IPS DF 4.7 (cell line): ENCODE data around the gene SRPRA.
"Not testable (repeated sequence)": the region's sequence is repeated elsewhere in the genome, so short reads cannot be mapped to it uniquely, and the experiment has no call there.

Source experiments
- DNase-seq: peaks from one replicate; pipeline ENCODE4 v3.0.0-alpha.2; 2013; ENCODE audit warnings: low spot score; ENCODE audit errors: extremely low read depth

Gene SRPRA

DNA sequence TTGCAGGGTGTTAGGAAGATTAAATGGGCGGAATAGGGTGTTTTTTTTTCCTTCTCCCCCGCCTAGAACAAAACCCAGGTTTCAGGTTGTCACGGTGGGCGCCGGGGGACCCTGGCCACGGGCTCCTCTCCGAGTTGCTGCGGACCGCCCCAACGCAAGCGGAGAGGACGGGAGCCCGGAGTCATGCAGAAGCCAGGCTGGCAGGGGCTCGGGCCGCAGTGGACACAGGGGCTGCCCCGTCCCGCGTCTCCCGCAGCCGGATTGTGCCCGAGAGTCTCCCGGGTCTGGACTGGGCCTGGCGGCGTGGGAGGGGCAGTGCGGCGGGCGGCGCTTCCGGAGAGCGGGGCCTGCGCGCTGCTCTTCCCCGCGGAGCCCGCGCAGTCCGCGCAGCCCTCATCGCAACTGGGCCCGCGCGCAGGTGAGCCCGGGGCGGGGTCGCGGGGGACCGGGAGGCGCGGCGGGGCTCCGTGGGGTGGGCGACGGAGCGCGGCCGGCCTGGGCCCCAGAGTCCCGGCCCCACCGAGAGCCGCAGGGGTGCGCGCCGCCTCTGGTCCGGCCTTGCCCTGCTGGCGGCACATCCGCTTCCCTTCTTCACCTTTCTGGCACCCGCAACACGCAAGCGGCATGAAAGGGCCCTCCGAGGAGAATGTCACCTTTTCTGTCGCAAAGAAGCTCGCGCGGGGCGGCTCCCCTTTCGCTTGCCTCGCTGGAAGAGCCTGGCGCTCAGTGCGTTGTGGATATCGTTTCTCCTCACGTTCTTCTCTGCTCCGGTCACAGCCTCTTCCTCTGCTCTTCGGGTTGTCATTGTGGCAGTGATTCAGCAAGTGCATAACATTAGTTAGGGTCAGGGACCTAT is 14.3 kb upstream of the SRPRA start, which contains the start of gene TIRAP:
Gene TIRAP (plus strand): TSS at position 358 of the 856 bp plus-strand sequence. CDS start 7,802 bp downstream, outside the sequence.
- DNase-seq: no peak

DNA sequence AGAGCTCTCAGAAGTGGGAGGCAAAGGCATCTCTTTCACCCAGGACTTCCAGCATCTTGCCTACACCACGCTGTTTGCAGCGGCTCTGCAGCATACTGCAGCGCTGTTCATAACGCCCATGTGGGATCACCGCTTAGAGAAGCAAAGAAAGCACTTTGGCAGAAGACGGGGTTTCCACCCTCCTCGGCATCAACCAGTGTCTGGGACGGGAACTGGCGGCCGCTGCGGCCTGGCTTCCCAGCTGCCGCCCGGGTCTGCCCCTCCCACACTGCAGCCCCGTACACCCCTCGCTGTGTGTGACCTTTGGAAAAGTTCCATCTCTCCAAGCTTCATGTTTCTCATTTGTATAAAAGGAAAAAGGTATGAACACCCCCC is 13.7 kb upstream of the SRPRA start:
- DNase-seq: no peak

DNA sequence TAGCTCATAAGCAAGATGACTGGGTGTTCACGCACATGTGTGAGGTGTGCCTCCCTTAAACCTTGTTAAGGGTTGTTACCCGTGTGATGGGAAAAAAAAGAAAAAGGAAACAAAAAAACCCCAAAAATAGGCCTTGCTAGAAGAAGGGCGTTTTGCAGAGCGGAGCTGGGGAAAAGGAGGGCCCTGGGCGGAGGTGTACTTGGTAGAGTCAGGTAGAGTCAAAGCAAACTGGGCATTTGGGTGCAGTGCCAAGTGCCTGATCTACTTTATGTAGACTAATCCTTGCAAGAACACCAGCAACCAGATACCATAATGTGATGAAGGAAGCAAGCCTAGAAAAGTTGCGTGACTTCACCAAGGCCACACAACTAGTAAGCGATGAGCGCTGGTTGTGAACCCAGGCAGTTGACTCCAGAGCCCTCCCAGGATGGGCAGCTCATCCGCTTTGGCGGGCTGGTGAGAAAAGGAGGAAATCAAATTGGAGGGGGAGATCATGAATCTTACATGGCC is 13.0 kb upstream of the SRPRA start:
- no peak for DNase-seq

DNA sequence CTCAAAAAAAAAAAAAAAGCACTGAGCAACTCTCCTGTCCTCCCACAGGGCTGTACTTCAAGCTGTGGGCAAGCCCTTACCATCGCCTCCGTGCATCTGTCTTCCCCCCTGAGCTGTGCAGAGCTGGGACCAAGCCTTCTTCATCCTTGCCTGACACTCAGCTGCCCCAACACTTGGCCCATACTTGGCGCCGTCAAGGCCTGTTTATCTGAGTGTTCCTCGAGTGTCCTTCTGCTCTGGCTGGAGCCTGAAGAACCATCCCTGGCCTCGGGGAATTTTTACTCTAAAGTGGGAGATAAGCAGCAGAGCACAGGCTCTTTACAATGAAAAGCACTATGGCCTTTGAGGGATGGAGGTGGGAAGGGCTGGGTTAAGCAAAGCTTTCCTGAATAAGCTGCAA is 12.6 kb upstream of the SRPRA start:
- no peak for DNase-seq

DNA sequence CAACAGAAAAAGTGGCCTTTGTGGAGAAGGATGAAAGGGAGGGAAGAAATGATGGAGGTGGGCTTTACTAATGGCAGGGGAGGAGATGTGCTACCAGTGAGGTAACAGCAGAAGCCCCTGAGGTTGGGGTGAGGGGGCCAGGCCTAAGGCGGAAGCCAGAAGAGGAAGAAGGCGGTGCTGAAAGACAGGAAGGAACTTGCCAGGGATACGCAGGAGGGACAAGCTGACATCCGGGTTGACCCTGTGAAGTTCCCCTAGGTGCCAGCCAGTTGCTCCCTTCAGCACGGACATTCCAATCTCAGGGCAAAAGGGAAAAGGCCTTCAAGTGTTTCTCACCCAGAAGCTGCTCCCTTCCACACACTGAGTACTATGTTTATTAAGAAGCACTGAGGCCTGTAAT is 11.9 kb upstream of the SRPRA start:
- no peak for DNase-seq

DNA sequence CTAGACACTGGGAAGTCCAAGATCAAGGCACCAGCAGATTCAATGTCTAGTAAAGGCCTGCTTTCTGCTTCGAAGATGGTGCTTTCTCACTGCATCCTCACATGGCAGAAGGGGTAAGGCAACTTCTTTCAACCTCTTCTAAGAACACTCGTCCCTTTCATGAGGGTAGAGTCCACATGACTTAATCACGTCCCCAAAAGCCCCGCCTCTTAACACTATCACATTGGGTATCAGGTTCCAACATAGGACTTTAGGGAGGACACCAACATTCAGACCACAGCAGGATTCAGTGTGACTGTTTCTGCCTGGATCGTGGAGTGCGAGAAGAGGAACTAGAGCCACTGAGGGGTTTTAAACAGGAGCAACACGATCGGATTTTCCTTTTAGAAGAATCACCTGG is 10.5 kb upstream of the SRPRA start:
- DNase-seq: no peak

DNA sequence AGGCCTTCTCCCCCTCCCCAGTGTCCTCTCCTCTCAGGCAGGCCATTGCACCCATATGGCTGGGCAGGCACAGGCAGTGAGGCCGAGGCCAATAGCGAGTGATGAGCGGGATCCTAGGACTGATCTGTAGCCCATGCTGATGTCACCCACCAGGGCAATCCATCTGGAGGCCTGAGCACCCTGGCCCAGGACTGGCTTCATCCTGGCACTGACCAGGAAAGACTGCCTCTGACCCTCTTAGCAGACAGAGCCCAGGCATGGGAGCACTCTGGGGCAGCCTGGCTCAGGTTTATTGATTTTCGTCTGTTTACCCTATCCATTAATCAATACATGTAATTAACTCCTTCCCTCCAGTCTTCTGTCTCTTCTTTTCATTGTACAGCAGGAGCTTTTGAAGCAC is 9.1 kb upstream of the SRPRA start:
- DNase-seq: no peak

DNA sequence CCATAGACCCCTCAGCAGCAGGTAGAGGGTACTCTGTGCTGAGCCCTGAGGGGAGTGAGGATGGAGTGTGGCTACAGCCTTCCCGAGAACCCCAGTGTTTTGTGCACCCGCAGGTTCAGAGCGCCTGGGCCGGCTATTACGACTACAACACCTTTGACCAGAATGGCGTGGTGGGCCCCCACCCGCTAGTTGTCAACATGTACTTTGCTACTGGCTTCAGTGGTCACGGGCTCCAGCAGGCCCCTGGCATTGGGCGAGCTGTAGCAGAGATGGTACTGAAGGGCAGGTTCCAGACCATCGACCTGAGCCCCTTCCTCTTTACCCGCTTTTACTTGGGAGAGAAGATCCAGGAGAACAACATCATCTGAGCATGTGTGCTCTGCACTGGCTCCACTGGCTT is 8.6 kb upstream of the SRPRA start:
- DNase-seq: no peak

DNA sequence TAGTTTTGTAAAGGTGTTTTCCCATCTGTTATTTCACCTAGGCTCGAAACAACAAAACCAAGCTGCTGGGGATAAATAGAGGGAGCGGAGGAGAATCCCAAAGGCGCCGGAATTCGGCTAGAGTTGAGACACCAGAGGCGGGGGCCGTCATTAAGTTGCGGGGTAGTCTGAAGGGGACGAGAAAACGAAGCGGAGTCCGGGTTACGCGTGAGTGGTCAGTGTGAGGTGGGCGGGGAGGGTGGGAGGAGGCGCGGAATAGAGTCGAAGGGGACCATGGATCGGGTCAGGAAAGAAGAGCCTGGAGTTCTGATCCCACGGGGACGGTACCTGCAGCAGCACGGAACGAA is 361 bp downstream of the SRPRA start:
- no peak for DNase-seq

DNA sequence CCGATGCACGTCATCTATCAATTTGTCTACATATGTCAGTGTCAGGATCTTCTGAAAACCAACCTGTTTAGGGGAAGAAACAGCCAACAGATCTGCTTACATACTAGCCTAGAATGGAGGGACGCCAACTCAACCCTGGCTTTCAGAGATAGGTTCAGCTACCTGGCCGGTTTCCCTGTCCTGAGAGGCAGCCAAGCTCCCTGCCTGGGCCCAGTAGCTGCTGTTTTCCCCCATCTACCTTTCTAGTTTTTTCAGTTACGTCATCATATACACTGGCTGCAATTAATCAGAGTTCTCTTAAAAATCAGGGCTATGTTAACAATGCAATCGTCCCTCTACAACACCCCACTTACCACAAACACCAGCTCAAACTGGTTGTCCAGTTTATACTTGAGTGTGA is 1.0 kb downstream of the SRPRA start:
- no peak for DNase-seq

DNA sequence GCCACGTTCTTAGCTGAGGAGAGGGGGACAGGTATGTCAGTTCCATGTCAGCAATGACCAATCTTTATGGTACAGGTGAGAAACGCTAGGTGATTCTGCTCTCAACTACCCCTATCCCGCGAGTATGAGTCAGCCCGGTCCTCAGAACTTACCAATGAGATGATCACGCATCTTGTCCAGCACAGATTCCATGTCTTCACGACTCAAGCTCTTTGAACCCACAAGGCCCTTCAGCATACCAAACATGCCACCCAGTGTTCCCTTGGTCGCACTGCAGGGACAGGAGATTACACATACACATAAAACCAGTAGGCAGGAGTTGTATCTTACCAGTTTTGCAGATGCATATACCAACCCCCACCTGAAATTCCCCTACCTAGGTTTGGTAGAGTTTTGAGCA is 2.9 kb downstream of the SRPRA start:
- DNase-seq: no peak

DNA sequence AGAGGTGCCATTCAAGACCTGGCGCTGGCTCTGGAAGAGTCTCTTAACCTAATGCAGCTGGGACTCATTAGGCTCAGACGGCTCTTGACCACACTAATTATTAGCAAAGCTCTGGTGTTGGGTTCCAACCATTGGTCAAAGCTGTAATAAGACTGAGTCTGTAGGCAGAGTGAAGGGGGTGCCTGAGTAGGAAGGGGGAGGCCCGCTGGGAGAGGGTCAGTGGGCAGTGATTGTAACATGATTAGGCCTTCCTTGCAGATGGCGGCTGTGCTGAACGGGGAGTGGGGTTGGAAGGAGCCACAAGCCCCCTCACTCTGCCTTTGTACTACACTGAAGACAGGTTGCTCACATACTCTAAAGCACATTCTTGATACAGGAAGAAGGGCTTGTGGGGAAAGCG is 5.2 kb downstream of the SRPRA start:
- no peak for DNase-seq

DNA sequence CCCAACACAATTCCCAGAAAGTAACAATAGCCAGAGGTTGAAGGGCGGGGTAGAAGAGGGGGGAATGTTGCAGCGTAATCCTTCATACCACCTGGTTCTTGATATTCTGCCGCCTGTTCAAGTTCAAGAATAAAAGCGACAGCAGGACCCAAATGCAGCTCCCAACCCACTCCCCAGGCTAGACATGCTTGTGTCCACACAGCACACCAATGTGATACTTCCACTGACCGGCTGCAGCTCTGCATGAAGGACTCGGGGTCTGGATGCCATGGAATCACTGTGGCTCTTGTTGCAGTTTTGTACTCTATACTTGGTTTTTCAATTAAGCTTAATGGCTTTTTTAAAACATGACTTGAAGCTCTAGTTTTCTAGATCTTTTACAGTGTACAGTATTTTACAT is 6.5 kb downstream of the SRPRA start:
- no peak for DNase-seq

DNA sequence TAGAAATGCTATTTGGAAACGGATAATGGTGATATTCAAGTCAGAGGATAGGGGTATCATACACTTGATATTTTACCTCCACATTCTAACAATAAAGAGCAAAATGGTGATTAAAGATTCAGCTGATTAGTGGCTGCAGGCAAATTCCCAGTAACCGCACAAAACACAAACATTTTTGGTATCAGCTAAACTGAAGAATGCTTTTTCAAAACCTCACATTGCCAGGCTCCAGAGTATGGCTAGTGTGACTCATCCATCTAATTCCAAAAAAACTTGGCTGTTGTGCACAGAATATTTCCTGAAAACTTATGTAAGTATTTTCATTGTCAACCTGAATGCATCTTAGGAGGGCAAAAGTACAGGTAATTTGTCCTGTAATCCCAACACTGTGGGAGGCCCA is 10.9 kb downstream of the SRPRA start:
- DNase-seq: no peak

DNA sequence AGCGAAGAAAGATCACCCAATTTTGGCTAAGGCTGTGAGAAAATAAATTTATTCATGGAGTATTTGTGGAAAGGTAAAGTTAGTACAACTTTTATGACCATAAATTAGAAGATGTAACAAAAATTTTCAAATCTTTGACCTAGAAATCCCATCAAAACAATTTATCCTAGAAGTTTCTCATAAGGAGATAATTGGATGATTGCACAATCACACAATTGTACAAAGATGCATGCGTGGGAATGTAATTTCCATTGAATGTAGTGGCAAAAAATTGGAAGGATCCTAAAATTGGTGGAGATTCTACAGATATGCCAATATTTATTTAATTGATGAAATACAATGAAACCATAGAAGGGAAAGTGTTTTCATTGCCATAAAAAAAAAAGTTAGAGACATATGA is 11.6 kb downstream of the SRPRA start:
- no peak for DNase-seq

DNA sequence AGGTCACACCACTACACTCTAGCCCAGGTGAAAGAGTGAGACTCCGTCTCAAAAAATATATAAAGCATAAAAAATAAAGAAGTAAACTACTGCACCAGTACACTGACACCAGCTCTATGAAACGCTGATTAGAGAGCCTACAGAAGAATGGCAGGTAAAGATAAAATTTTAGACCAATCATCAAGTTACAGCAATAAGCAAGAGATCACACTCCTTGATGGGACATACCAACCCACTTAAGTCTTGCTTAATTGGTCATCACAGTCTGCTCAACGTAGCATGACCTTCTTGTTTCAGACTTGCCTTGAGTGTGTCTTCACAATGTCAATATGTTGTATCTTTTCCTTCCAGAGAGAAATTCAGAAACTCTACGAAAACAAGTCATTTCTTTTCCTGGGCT is 12.5 kb downstream of the SRPRA start:
- DNase-seq: no peak

DNA sequence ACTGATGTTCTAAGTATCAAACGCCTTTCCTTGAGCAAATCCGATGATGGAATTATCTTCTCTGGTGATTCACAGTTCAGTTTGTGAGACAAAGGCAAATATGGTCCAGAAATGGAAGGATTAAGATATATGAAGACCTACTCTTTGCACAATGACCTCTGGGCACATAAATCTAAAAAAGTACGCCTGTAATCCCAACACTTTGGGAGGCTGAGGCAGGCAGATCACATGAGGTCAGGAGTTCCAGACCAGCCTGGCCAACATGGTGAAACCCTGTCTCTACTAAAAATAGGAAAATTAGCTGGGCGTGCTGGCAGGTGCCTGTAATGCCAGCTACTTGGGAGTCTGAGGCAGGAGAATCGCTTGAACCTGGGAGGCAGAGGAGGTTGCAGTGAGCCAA is 13.2 kb downstream of the SRPRA start:
- not testable (repeated sequence) for DNase-seq

DNA sequence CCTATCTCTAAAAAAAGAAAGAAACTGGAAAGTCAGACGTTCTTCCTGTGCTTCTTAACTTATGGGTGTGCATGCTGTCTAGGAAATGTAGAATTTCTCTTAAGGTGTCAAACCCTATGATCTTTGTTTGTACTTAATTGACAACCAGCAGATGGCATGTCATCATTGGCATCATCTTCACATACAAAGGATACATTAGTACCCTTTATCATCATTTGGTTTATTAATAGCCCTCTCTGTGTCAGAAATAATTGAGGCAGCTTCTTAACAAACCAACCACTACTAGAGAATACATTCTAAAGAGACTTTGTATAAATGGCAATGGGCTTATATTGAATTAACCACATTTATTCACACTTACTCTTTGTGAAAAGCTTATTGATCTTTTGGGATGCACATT is 13.9 kb downstream of the SRPRA start:
- DNase-seq: no peak

DNA sequence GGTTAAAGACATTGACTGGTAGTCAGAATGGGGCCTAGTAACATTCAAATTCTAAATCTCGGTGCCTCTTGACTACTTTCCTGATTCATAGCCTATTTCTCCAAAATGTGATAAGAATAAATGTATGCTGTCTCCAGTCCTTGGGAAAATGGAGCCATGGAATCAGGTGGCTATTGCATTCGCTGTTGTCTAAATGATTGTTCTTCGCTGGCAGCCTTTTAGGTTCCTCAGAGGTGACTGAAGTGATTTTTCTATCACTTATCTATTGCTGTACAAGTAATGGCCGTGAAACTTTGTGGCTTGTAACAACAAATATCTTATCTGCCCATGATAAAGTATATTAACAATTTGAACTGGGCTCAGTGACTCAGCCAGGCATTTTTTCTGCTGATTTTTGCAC is 15.4 kb downstream of the SRPRA start:
- DNase-seq: no peak

DNA sequence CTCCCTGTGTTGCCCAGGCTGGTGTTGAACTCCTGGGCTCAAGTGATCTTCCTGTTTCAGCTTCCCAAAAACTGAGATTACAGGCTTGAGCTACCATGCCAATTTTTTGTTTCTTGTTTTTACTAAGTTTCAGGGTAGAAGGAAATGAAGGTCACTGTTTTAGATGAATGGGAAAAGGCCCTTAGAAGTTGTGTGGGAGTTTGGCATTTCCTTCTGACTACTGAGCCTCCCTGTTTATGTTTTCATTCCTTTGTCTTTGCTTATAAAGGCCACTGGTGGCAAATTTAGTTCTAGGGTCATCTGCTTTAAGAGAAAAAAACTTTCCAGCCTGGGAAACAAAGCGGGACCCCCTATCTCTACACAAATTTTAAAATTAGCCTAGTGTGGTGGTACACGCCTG is 22.1 kb downstream of the SRPRA start:
- no peak for DNase-seq

DNA sequence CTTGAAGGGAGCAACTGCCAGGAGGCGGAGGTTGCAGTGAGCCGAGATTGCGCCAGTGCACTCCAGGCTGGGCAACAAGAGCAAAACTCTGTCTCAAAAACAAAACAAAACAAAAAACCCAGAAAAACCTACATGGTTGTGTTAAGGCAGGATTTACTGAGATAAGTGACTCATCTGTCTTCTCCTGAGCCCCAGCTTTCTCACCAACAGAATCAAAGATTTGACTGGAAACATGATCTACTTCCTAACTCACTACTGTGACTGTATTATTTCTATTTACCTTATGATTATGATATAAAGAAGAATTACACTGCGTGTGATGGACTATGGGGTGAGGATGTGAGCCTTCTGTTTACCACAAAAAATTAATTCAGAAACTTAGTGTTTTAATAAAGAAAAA is 35.3 kb downstream of the SRPRA start:
- DNase-seq: no peak

DNA sequence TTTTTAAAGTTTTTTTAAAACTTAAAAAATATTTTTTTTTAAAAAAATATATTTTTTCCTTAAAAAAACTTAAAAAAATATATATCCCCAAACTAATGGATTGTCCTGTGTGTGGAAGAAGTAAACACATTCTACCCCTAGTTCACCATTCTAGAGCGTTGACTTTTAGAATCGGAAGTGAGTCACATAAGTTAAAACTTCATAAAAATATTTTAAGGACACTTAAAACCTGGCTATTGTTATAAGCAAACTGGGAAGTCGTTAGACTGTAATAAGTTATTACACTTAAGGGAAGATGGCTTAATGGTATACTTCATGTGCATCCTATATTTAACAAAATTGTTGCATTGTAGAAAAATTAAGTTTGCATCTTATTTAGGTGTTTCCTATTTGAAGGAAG is 36.0 kb downstream of the SRPRA start:
- DNase-seq: no peak

DNA sequence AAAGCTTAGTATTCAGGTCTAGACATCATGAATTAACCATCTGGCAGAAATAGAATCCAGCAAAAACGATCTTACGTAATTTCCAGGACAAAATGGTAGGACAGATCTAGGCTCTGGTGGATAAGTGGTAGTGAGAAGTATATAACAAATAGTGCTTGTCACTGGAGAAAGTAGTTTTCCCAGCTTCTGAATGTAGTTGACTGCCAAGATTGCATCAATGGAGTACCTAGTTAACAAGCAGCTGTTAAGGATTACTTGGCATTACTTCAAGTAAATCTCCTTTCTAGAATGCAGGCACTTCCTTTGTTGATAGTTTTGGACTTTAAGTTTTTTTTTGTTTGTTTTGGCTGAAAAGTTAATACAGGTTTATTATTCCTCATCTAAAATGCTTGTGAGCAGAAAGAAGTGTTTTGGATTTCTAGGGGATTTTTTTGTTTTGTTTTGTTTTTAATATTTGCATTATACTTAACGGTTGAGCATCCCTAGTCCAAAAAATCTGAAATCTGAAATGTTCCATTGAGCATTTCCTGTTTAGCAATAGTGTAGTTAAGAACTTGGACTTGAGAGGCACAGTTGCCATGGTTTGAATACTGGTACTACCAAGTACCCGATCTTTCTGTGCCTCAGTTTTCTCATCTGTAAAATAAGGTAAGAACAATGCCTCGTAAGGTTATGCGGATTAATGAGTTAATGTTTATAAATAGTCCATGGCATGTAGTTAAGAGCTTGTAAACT is 36.8 kb downstream of the SRPRA start:
- DNase-seq: no peak
